HEK293 (cell line): ENCODE measurements around the gene ALOXE3.

ENCODE experiments used
- ATF2 ChIP-seq: fragments of 450-650 bp; formaldehyde crosslinking; IDR thresholded peaks from 2 replicates; pipeline ENCODE4 v1.5.1; 2016; ENCODE audit warnings: missing biosample characterization, missing genetic modification characterization, low read depth
- BCL11B ChIP-seq: fragments of 450-650 bp; formaldehyde crosslinking; IDR thresholded peaks from 2 replicates; pipeline ENCODE4 v1.5.1; 2016; ENCODE audit warnings: low read depth, missing biosample characterization, missing genetic modification characterization
- FEZF1 ChIP-seq: fragments of 450-650 bp; formaldehyde crosslinking; IDR thresholded peaks from 2 replicates; pipeline ENCODE4 v1.5.1; 2016; ENCODE audit warnings: missing biosample characterization, missing genetic modification characterization
- HIC1 ChIP-seq: fragments of 450-650 bp; formaldehyde crosslinking; IDR thresholded peaks from 2 replicates; pipeline ENCODE4 v1.5.1; 2016; ENCODE audit warnings: missing biosample characterization, missing genetic modification characterization
- KLF10 ChIP-seq: fragments of 450-650 bp; IDR thresholded peaks from 2 replicates; pipeline ENCODE4 v1.5.1; 2018; ENCODE audit warnings: missing biosample characterization, mild to moderate bottlenecking, missing genetic modification characterization
- SALL2 ChIP-seq: fragments of 450-650 bp; formaldehyde crosslinking; IDR thresholded peaks from 2 replicates; pipeline ENCODE4 v1.5.0; 2017; ENCODE audit warnings: missing biosample characterization, mild to moderate bottlenecking, missing genetic modification characterization, borderline replicate concordance
- SP7 ChIP-seq: fragments of 450-650 bp; formaldehyde crosslinking; IDR thresholded peaks from 2 replicates; pipeline ENCODE4 v1.5.1; 2016; ENCODE audit warnings: missing biosample characterization, missing genetic modification characterization
- TSHZ1 ChIP-seq: fragments of 450-650 bp; formaldehyde crosslinking; IDR thresholded peaks from 2 replicates; pipeline ENCODE4 v1.5.1; 2016; ENCODE audit warnings: missing biosample characterization, missing genetic modification characterization, borderline replicate concordance
- WT1 ChIP-seq: fragments of 450-650 bp; formaldehyde crosslinking; IDR thresholded peaks from 2 replicates; pipeline ENCODE4 v1.5.1; 2016; ENCODE audit warnings: missing biosample characterization, missing genetic modification characterization
- ZBTB10 ChIP-seq: fragments of 450-650 bp; formaldehyde crosslinking; IDR thresholded peaks from 2 replicates; pipeline ENCODE4 v1.5.1; 2016; ENCODE audit warnings: missing biosample characterization, missing genetic modification characterization
- ZBTB26 ChIP-seq: fragments of 450-650 bp; formaldehyde crosslinking; optimal IDR thresholded peaks from 2 replicates; pipeline ENCODE3; 2016; ENCODE audit warnings: missing biosample characterization, mild to moderate bottlenecking, missing genetic modification characterization
- ZBTB48 ChIP-seq: fragments of 450-650 bp; formaldehyde crosslinking; IDR thresholded peaks from 2 replicates; pipeline ENCODE4 v1.5.1; 2016; ENCODE audit warnings: missing biosample characterization, missing genetic modification characterization
- ZBTB7A ChIP-seq: fragments of 450-650 bp; formaldehyde crosslinking; IDR thresholded peaks from 2 replicates; pipeline ENCODE4 v1.5.1; 2016; ENCODE audit warnings: low read depth, missing biosample characterization, missing genetic modification characterization
- ZNF112 ChIP-seq: fragments of 450-650 bp; formaldehyde crosslinking; IDR thresholded peaks from 2 replicates; pipeline ENCODE4 v1.5.0; 2017; ENCODE audit warnings: missing biosample characterization, missing genetic modification characterization
- ZNF121 ChIP-seq: fragments of 450-650 bp; formaldehyde crosslinking; IDR thresholded peaks from 2 replicates; pipeline ENCODE4 v1.5.1; 2016; ENCODE audit warnings: missing biosample characterization, missing genetic modification characterization
- ZNF138 ChIP-seq: fragments of 450-650 bp; formaldehyde crosslinking; IDR thresholded peaks from 2 replicates; pipeline ENCODE4 v1.5.1; 2016; ENCODE audit warnings: missing biosample characterization, missing genetic modification characterization, borderline replicate concordance
- ZNF157 ChIP-seq: fragments of 450-650 bp; formaldehyde crosslinking; IDR thresholded peaks from 2 replicates; pipeline ENCODE4 v1.5.1; 2016; ENCODE audit warnings: missing biosample characterization, missing genetic modification characterization
- ZNF16 ChIP-seq: fragments of 450-650 bp; formaldehyde crosslinking; IDR thresholded peaks from 2 replicates; pipeline ENCODE4 v1.5.1; 2016; ENCODE audit warnings: low read depth, missing biosample characterization, missing genetic modification characterization
- ZNF169 ChIP-seq: fragments of 450-650 bp; formaldehyde crosslinking; IDR thresholded peaks from 2 replicates; pipeline ENCODE4 v1.5.1; 2016; ENCODE audit warnings: missing biosample characterization, missing genetic modification characterization
- ZNF391 ChIP-seq: fragments of 450-650 bp; formaldehyde crosslinking; IDR thresholded peaks from 2 replicates; pipeline ENCODE4 v1.5.1; 2016; ENCODE audit warnings: low read depth, missing biosample characterization, missing genetic modification characterization, borderline replicate concordance
- ZNF423 ChIP-seq: fragments of 450-650 bp; formaldehyde crosslinking; IDR thresholded peaks from 2 replicates; pipeline ENCODE4 v1.5.1; 2016; ENCODE audit warnings: missing biosample characterization, missing genetic modification characterization
- ZNF426 ChIP-seq: fragments of 450-650 bp; formaldehyde crosslinking; IDR thresholded peaks from 2 replicates; pipeline ENCODE4 v1.5.1; 2017; ENCODE audit warnings: missing biosample characterization, missing genetic modification characterization, mild to moderate bottlenecking, inconsistent platforms, moderate library complexity
- ZNF555 ChIP-seq: fragments of 450-650 bp; formaldehyde crosslinking; conservative IDR thresholded peaks from 2 replicates; pipeline ENCODE4 v1.5.1; 2017; ENCODE audit warnings: missing biosample characterization, mild to moderate bottlenecking, missing genetic modification characterization, inconsistent platforms
- ZNF596 ChIP-seq: fragments of 450-650 bp; IDR thresholded peaks from 2 replicates; pipeline ENCODE4 v1.5.0; 2018; ENCODE audit warnings: missing biosample characterization, mild to moderate bottlenecking, missing genetic modification characterization, moderate library complexity
- ZNF623 ChIP-seq: fragments of 450-650 bp; formaldehyde crosslinking; IDR thresholded peaks from 2 replicates; pipeline ENCODE4 v1.5.1; 2016; ENCODE audit warnings: missing biosample characterization, missing genetic modification characterization
- ZNF629 ChIP-seq: fragments of 450-650 bp; formaldehyde crosslinking; IDR thresholded peaks from 2 replicates; pipeline ENCODE4 v1.5.1; 2017; ENCODE audit warnings: missing biosample characterization, missing genetic modification characterization
- ZNF664 ChIP-seq: fragments of 450-650 bp; formaldehyde crosslinking; IDR thresholded peaks from 2 replicates; pipeline ENCODE4 v1.5.1; 2016; ENCODE audit warnings: missing biosample characterization, missing genetic modification characterization
- ZSCAN16 ChIP-seq: fragments of 450-650 bp; formaldehyde crosslinking; IDR thresholded peaks from 2 replicates; pipeline ENCODE4 v1.5.1; 2016; ENCODE audit warnings: missing biosample characterization, missing genetic modification characterization
- ZXDB ChIP-seq: fragments of 450-650 bp; formaldehyde crosslinking; IDR thresholded peaks from 2 replicates; pipeline ENCODE4 v1.5.1; 2016; ENCODE audit warnings: missing biosample characterization, missing genetic modification characterization

ALOXE3 gene

GRCh38 chr17:8153957-8154607, 35.8 kb upstream of the ALOXE3 start (continued):
- TF ChIP-seq SALL2, result no peak
- TF ChIP-seq HIC1 (tag by site-specific recombination), result peak; percentile 96
- no peak for TF ChIP-seq ZNF426
- peak; percentile 85 for TF ChIP-seq SP7 (tag by site-specific recombination)
- peak; percentile 88 for TF ChIP-seq WT1 (tag by site-specific recombination)
- TF ChIP-seq ZBTB10 (tag by site-specific recombination), result peak; percentile 65; the same call in 1 of the 2 replicates
- no peak for TF ChIP-seq ZBTB7A (tag by site-specific recombination)
- peak; percentile 53; the same call in 1 of the 2 replicates for TF ChIP-seq ZNF423
- no peak for TF ChIP-seq ZNF169 (tag by site-specific recombination)
- no peak for TF ChIP-seq ZNF596
- no peak for TF ChIP-seq ZNF112 (tag by site-specific recombination)
- TF ChIP-seq ZNF16 (tag by site-specific recombination), result no peak
- peak; percentile 27; the same call in 1 of the 2 replicates for TF ChIP-seq FEZF1
- peak; percentile 33 for TF ChIP-seq ZBTB26
- TF ChIP-seq ZNF138, result no peak
- no peak for TF ChIP-seq ZSCAN16 (tag by site-specific recombination)
- no peak for TF ChIP-seq BCL11B
- no peak; the same call in 1 of the 2 replicates for TF ChIP-seq ZNF664 (tag by site-specific recombination)
- 0 out of 2 replicates have a peak, but pooled peaks have one; percentile 18 for TF ChIP-seq TSHZ1 (tag by site-specific recombination)
- TF ChIP-seq ATF2 (tag by site-specific recombination), result peak; percentile 76
- TF ChIP-seq ZNF629 (tag by site-specific recombination), result peak; percentile 99
- no peak for TF ChIP-seq ZNF157 (tag by site-specific recombination)
- no peak for TF ChIP-seq ZNF555
- TF ChIP-seq ZXDB (tag by site-specific recombination), result peak; percentile 64
- peak; percentile 98 for TF ChIP-seq KLF10 (tag by site-specific recombination)
- 0 out of 2 replicates have a peak, but pooled peaks have one; percentile 9 for TF ChIP-seq ZNF623 (tag by site-specific recombination)
- no peak; the same call in 1 of the 2 replicates for TF ChIP-seq ZNF391
- no peak for TF ChIP-seq ZNF121 (tag by site-specific recombination)
- TF ChIP-seq ZBTB48 (tag by site-specific recombination), result peak; percentile 62; the same call in 1 of the 2 replicates
